Gastrocnemius medialis (tissue), 4 donors: ENCODE data around the gene ELANE.

Experiments
- CTCF ChIP-seq, 5 experiments: fragments of 450-650 bp in 3 of 5; fragments of 200-600 bp in 2 of 5; sonication (generic) in 2 of 5; IDR thresholded peaks in 4 of 5; conservative IDR thresholded peaks in 1 of 5; 1 replicate in 4 of 5; 2 replicates in 1 of 5; pipeline ENCODE4 v1.5.1; 2016 to 2019; ENCODE audit warnings: antibody characterized with exemption in 5 of 5, mild to moderate bottlenecking in 3 of 5, moderate library complexity in 3 of 5
- POLR2A ChIP-seq, 2 donors: fragments of 450-650 bp; IDR thresholded peaks; one replicate each; pipeline ENCODE4 v1.6.1; 2017; ENCODE audit warnings: antibody characterized with exemption in 2 of 2, mild to moderate bottlenecking in 2 of 2, moderate library complexity in 2 of 2

- no peak for TF ChIP-seq CTCF (IDR thresholded peaks at IDR 0.05 in 4 of 5, conservative IDR thresholded peaks at IDR 0.05 in 1 of 5)
- no peak for TF ChIP-seq POLR2A (IDR thresholded peaks at IDR 0.05)
These were observed 43.7 kb upstream of the ELANE start for GRCh38 chr19:808423-808775.
